Measurements from ENCODE around the gene FCRLA. TPM values are rescaled to one million over a fixed set of nuclear protein-coding genes. Genes with fewer than 3 reads are reported as not detected.

Gene FCRLA
- total RNA-seq, 2 experiments from 2014 or later: 409 to 672 TPM

DNA sequence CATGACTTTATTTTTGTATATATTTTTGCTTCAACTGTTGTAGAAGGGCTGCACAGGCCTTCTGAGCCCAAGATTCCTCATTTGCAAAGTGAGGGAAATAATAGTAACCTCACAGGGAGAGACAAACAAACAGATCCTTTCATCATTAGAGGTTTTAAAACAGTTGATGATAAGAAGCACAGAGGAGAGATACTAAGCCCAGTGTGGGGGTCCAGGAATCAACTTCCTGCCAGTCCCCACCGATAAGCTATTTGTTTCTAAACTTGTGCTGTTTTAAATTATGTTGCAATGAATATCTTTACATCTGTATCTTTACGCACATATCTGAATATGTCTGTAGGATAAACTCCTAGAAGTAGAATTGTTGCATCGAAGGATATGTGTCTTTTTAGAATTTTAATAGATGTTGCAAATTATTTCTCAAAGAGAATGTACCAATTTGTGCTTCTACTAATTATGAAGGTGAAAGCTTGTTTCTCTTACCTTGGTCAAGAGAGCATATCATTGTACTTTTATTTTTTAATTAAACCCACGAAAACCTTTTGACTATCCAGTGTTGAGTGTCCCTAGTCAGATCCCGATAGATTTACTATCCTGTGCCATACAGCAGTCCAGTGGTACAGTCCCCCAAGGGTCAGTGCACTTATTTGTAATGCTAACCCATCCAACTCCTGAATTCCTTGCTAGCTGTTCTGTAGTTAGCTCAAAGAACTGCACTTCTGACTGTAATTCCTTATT, 25.1 kb downstream of the FCRLA start:
- Histone ChIP-seq H3K36me3 (ENCODE audit: insufficient read depth, low read length) (no peaks in the 10 kb centered on the region), H3K4me3 (ENCODE audit: low read depth, low read length, poor library complexity, severe bottlenecking) (no peak overlapping the region), H3K27ac (ENCODE audit: low read depth, low read length, poor library complexity, severe bottlenecking) (no peak overlapping the region), H3K4me1 (ENCODE audit: insufficient read depth, low read length, poor library complexity, severe bottlenecking) (peaks cover 23% of the 10 kb centered on the region), H3K9me3 (ENCODE audit: low read length) (no peaks in the 10 kb centered on the region), H2AFZ (ENCODE audit: low read length) (no peak overlapping the region), H3K79me2 (ENCODE audit: insufficient read depth, low read depth, low read length) (no peaks in the 10 kb centered on the region), H3K4me2 (ENCODE audit: low read length) (no peak overlapping the region), H4K20me1 (ENCODE audit: insufficient read depth, low read length) (no peaks in the 10 kb centered on the region), H3K9me2 (ENCODE audit: insufficient read depth, low read length) (no peaks in the 10 kb centered on the region)
- ChIA-PET CTCF (ENCODE audit: unreplicated experiment) (no interaction called here), POLR2A (interaction anchor here (1.4 to 2.8 kb wide), 2 partner anchors 24 to 40 kb away, joined by 4 to 12 read pairs; partner anchors contain the start of gene FCRLA)
- DNase-seq (ENCODE audit: low spot score): no peak
- no TSS peak for BruUV-seq (replicated peaks)
- TF ChIP-seq CTCF (conservative IDR thresholded peaks at IDR 0.05; ENCODE audit: low read length): no peak
- no peak for TF ChIP-seq EZH2phosphoT487 (IDR thresholded peaks at IDR 0.05; ENCODE audit: borderline replicate concordance, low read depth, low read length)
- intact Hi-C loops (cut with micrococcal nuclease; ENCODE audit: unreplicated experiment): no loop called here

GRCh38 chr1:161733526-161733925, 26.5 kb downstream of the FCRLA start:
- POLR2A ChIA-PET: interaction anchor here (0.5 to 2.8 kb wide), 5 partner anchors 16 to 88 kb away, joined by 3 to 12 read pairs (median 4); partner anchors contain the start of gene FCRLA
- CTCF ChIA-PET (ENCODE audit: unreplicated experiment): no interaction called here
- DNase-seq (ENCODE audit: low spot score): no peak
- intact Hi-C loops (cut with micrococcal nuclease; ENCODE audit: unreplicated experiment): no loop called here
- BruUV-seq (replicated peaks): no TSS peak
- no peaks in the 10 kb centered on the region for H3K79me2 ChIP-seq (ENCODE audit: insufficient read depth, low read depth, low read length)
- no peak overlapping the region for H3K4me2 ChIP-seq (ENCODE audit: low read length)
- H4K20me1 ChIP-seq (ENCODE audit: insufficient read depth, low read length): no peaks in the 10 kb centered on the region
- no peaks in the 10 kb centered on the region for H3K9me2 ChIP-seq (ENCODE audit: insufficient read depth, low read length)
- no peak overlapping the region for H3K4me3 ChIP-seq (ENCODE audit: low read depth, low read length, poor library complexity, severe bottlenecking)
- no peak overlapping the region for H2AFZ ChIP-seq (ENCODE audit: low read length)
- H3K4me1 ChIP-seq (ENCODE audit: insufficient read depth, low read length, poor library complexity, severe bottlenecking): peaks cover 19% of the 10 kb centered on the region
- no peaks in the 10 kb centered on the region for H3K9me3 ChIP-seq (ENCODE audit: low read length)
- TF ChIP-seq EZH2phosphoT487 (IDR thresholded peaks at IDR 0.05; ENCODE audit: borderline replicate concordance, low read depth, low read length): no peak
- no peaks in the 10 kb centered on the region for H3K36me3 ChIP-seq (ENCODE audit: insufficient read depth, low read length)
- no peak overlapping the region for H3K27ac ChIP-seq (ENCODE audit: low read depth, low read length, poor library complexity, severe bottlenecking)

DNA sequence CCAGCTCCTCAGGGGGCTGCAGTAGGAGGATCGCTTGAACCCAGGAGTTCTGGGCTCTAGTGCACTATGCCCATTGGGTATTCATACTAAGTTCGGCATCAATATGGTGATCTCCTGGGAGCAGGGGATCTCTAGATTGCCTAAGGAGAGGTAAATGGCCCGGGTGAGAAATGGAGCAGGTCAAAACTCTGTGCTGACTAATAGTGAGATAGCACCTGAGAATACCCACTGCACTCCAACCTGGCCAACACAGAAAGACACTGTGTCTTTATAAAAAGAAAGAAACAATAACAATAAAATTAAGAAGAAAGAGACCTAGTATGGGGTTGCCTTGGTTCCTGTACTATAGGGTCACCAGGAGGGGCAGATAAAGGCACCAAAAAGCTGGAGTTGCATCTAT, 28.8 kb downstream of the FCRLA start:
- peaks cover 40% of the 10 kb centered on the region for H3K4me1 ChIP-seq (ENCODE audit: insufficient read depth, low read length, poor library complexity, severe bottlenecking)
- H3K27ac ChIP-seq (ENCODE audit: low read depth, low read length, poor library complexity, severe bottlenecking): no peak overlapping the region
- no peak overlapping the region for H2AFZ ChIP-seq (ENCODE audit: low read length)
- no peak for DNase-seq (ENCODE audit: low spot score)
- POLR2A ChIA-PET: interaction anchor here (5.0 to 7.0 kb wide), 2 partner anchors 9 to 29 kb away, joined by 33 to 64 read pairs; partner anchors contain the start of gene FCRLA
- TF ChIP-seq CTCF (conservative IDR thresholded peaks at IDR 0.05; ENCODE audit: low read length): no peak
- TF ChIP-seq EZH2phosphoT487 (IDR thresholded peaks at IDR 0.05; ENCODE audit: borderline replicate concordance, low read depth, low read length): no peak
- H3K36me3 ChIP-seq (ENCODE audit: insufficient read depth, low read length): no peaks in the 10 kb centered on the region
- H4K20me1 ChIP-seq (ENCODE audit: insufficient read depth, low read length): no peaks in the 10 kb centered on the region
- no peak overlapping the region for H3K4me2 ChIP-seq (ENCODE audit: low read length)
- no TSS peak for BruUV-seq (replicated peaks)
- no peaks in the 10 kb centered on the region for H3K9me3 ChIP-seq (ENCODE audit: low read length)
- H3K9me2 ChIP-seq (ENCODE audit: insufficient read depth, low read length): no peaks in the 10 kb centered on the region
- no peaks in the 10 kb centered on the region for H3K79me2 ChIP-seq (ENCODE audit: insufficient read depth, low read depth, low read length)
- CTCF ChIA-PET (ENCODE audit: unreplicated experiment): no interaction called here
- intact Hi-C loops (cut with micrococcal nuclease; ENCODE audit: unreplicated experiment): no loop called here
- no peak overlapping the region for H3K4me3 ChIP-seq (ENCODE audit: low read depth, low read length, poor library complexity, severe bottlenecking)

Data from OCI-LY7 (cell line).